Measurements from ENCODE around the gene MYMX.
A peak's percentile ranks its signal among the peaks of the same experiment; 100 is the strongest.

Gene MYMX

DNA sequence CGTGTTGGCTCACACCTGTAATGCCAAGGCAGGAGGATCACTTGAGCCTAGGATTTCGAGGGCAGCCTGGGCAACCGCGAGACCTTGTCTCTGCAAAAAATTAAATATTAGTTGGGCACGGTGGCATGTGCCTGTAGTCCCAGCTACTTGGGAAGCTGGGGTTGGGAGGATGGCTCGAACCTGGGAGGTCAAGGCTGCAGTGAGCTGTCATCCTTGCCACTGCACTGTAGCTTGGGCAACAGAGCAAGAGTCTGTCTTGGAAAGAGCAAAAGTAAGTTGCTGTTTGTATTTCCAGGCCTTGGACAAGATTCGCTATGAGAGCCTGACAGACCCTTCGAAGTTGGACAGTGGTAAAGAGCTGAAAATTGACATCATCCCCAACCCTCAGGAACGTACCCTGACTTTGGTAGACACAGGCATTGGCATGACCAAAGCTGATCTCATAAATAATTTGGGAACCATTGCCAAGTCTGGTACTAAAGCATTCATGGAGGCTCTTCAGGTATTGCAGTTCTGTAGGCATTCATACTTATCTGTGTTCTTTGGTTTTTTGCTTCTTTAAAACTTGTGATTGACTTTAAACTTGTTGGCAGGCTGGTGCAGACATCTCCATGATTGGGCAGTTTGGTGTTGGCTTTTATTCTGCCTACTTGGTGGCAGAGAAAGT, 32.5 kb downstream of the MYMX start:
- DNase-seq (ENCODE audit: low spot score) (no peak), ATAC-seq (ENCODE audit: low read depth) (no peak)
- TF ChIP-seq CTCF (IDR thresholded peaks at IDR 0.05; ENCODE audit: poor library complexity, severe bottlenecking): no peak
- Histone ChIP-seq H3K4me3 (ENCODE audit: severe bottlenecking) (no peak overlapping the region), H3K4me1 (ENCODE audit: insufficient read depth, poor library complexity, severe bottlenecking) (peaks cover 9% of the 10 kb centered on the region), H3K27me3 (ENCODE audit: insufficient read depth, poor library complexity, severe bottlenecking) (no peaks in the 10 kb centered on the region), H3K9me3 (ENCODE audit: severe bottlenecking) (no peaks in the 10 kb centered on the region), H3K27ac (ENCODE audit: poor library complexity, severe bottlenecking) (peak overlapping the region; percentile 89), H3K36me3 (ENCODE audit: low read depth) (peaks cover 72% of the 10 kb centered on the region)

DNA sequence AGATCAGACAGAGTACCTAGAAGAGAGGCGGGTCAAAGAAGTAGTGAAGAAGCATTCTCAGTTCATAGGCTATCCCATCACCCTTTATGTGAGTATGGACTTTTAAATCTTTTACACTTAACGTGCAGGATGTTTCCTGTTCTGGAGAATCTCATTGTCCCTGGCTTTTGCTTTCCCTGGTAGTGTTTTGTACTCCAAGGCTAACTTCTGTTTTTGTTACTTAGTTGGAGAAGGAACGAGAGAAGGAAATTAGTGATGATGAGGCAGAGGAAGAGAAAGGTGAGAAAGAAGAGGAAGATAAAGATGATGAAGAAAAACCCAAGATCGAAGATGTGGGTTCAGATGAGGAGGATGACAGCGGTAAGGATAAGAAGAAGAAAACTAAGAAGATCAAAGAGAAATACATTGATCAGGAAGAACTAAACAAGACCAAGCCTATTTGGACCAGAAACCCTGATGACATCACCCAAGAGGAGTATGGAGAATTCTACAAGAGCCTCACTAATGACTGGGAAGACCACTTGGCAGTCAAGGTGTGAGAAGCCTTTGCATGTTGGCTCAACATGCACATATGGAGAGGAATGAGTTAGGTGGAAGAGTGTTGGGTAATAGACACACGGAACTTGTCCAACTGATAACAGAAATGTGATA, 33.5 kb downstream of the MYMX start:
- Histone ChIP-seq H3K36me3 (ENCODE audit: low read depth) (peaks cover 82% of the 10 kb centered on the region), H3K4me1 (ENCODE audit: insufficient read depth, poor library complexity, severe bottlenecking) (peaks cover 9% of the 10 kb centered on the region), H3K27ac (ENCODE audit: poor library complexity, severe bottlenecking) (peak overlapping the region; percentile 89), H3K9me3 (ENCODE audit: severe bottlenecking) (no peaks in the 10 kb centered on the region), H3K4me3 (ENCODE audit: severe bottlenecking) (no peak overlapping the region), H3K27me3 (ENCODE audit: insufficient read depth, poor library complexity, severe bottlenecking) (no peaks in the 10 kb centered on the region)
- no peak for DNase-seq (ENCODE audit: low spot score)
- ATAC-seq (ENCODE audit: low read depth): no peak
- TF ChIP-seq CTCF (IDR thresholded peaks at IDR 0.05; ENCODE audit: poor library complexity, severe bottlenecking): no peak

DNA sequence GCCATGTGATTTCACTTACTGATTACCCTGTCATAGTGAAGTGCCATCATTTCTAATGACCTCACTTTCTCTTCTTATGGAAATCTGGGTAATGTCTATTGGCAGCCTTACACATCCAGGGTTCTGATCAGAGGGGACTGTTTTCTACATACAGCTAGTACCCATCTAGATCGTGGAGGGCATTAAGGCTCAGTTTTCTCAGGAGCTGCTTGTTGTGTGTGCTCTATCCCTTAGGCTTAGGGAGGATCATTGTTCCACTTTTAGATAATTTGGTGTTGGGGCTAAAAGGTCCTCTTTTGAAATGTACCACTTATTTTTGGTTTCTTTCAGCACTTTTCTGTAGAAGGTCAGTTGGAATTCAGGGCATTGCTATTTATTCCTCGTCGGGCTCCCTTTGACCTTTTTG, 34.0 kb downstream of the MYMX start:
- H3K27ac ChIP-seq (ENCODE audit: poor library complexity, severe bottlenecking): peak overlapping the region; percentile 2
- H3K4me1 ChIP-seq (ENCODE audit: insufficient read depth, poor library complexity, severe bottlenecking): peaks cover 10% of the 10 kb centered on the region
- DNase-seq (ENCODE audit: low spot score) (no peak), ATAC-seq (ENCODE audit: low read depth) (no peak)
- TF ChIP-seq CTCF (IDR thresholded peaks at IDR 0.05; ENCODE audit: poor library complexity, severe bottlenecking): no peak
- no peaks in the 10 kb centered on the region for H3K27me3 ChIP-seq (ENCODE audit: insufficient read depth, poor library complexity, severe bottlenecking)
- H3K9me3 ChIP-seq (ENCODE audit: severe bottlenecking): no peaks in the 10 kb centered on the region
- peaks cover 87% of the 10 kb centered on the region for H3K36me3 ChIP-seq (ENCODE audit: low read depth)
- no peak overlapping the region for H3K4me3 ChIP-seq (ENCODE audit: severe bottlenecking)

DNA sequence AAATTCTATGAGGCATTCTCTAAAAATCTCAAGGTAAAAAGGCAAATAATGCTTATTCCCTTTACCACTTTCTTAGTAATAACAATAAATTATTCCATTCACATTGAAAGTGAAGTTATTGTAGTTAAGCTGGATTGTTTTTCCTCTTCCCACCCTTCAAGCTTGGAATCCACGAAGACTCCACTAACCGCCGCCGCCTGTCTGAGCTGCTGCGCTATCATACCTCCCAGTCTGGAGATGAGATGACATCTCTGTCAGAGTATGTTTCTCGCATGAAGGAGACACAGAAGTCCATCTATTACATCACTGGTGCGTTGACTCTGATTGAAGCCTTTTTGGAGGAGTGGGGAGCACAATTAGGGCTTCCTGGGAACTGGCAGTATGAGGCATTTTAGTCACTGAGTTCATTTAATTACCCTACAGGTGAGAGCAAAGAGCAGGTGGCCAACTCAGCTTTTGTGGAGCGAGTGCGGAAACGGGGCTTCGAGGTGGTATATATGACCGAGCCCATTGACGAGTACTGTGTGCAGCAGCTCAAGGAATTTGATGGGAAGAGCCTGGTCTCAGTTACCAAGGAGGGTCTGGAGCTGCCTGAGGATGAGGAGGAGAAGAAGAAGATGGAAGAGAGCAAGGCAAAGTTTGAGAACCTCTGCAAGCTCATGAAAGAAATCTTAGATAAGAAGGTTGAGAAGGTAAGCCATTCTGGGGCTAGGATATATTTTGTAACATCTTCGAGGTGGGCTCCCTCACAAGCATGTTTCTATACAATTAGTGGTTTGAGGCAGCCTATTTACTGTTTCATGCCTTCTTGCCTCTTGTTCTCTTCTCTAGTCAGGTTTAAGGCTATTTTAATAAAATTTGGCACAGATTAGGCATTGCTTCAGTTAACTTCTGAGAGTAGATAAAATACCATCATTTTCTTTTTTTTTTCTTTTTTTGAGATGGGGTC, 35.1 kb downstream of the MYMX start:
- peak overlapping the region; percentile 2 for H3K27ac ChIP-seq (ENCODE audit: poor library complexity, severe bottlenecking)

More for the DNA sequence above, 35.1 kb downstream of the MYMX start:
- Histone ChIP-seq H3K27me3 (ENCODE audit: insufficient read depth, poor library complexity, severe bottlenecking) (no peaks in the 10 kb centered on the region), H3K4me1 (ENCODE audit: insufficient read depth, poor library complexity, severe bottlenecking) (peaks cover 16% of the 10 kb centered on the region), H3K4me3 (ENCODE audit: severe bottlenecking) (no peak overlapping the region), H3K36me3 (ENCODE audit: low read depth) (peaks cover 91% of the 10 kb centered on the region), H3K9me3 (ENCODE audit: severe bottlenecking) (no peaks in the 10 kb centered on the region)
- TF ChIP-seq CTCF (IDR thresholded peaks at IDR 0.05; ENCODE audit: poor library complexity, severe bottlenecking): no peak
- DNase-seq (ENCODE audit: low spot score) (no peak), ATAC-seq (ENCODE audit: low read depth) (no peak)
